Type B pancreatic cell (in vitro differentiated cells): Measurements from ENCODE around the gene SIPA1L3. TPM values are rescaled to one million over a fixed set of nuclear protein-coding genes. Genes with fewer than 3 reads are reported as not detected.
"Not testable (repeated sequence)": the region's sequence is repeated elsewhere in the genome, so short reads cannot be mapped to it uniquely, and the experiment has no call there.

Source experiments
- DNase-seq: peaks from one replicate; pipeline ENCODE4 v3.0.0; 2021; ENCODE audit warnings: mixed read lengths; ENCODE audit not compliant: unreplicated experiment; ENCODE audit errors: extremely low spot score
- H3K27ac Mint-ChIP-seq: 2 replicates; pipeline ENCODE4 v1.8.0; 2021; ENCODE audit warnings: mild to moderate bottlenecking, mixed read lengths
- H3K27me3 Mint-ChIP-seq: 2 replicates; pipeline ENCODE4 v1.8.0; 2021; ENCODE audit warnings: mixed read lengths
- H3K36me3 Mint-ChIP-seq: 2 replicates; pipeline ENCODE4 v1.8.0; 2021; ENCODE audit warnings: mixed read lengths
- H3K4me1 Mint-ChIP-seq: one replicate; pipeline ENCODE4 v1.8.0; 2021; ENCODE audit warnings: mixed read lengths; ENCODE audit not compliant: unreplicated experiment
- H3K4me3 Mint-ChIP-seq: 2 replicates; pipeline ENCODE4 v1.8.0; 2021; ENCODE audit warnings: mild to moderate bottlenecking, mixed read lengths
- H3K9me3 Mint-ChIP-seq: 2 replicates; pipeline ENCODE4 v1.8.0; 2021; ENCODE audit warnings: mixed read lengths
- total RNA-seq: library from RNA; stranded (reverse); gene quantifications from 2 replicates; pipeline ENCODE4 v1.2.1, GENCODE V29; 2021; ENCODE audit warnings: low replicate concordance
- TF ChIP-seq, protein P1 (sequence below): fragments of 200-600 bp; sonication (generic); conservative IDR thresholded peaks from 2 replicates; pipeline ENCODE4 v1.5.0; 2021; ENCODE audit warnings: antibody characterized with exemption, mild to moderate bottlenecking

SIPA1L3 gene
- total RNA-seq, 1 donor from 2014 or later, result 53.7 TPM

GRCh38 chr19:37920591-37921450 lies 13.8 kb downstream of the SIPA1L3 start:
- H3K9me3 Mint-ChIP-seq, result no peaks in the 10 kb centered on the region
- H3K4me1 Mint-ChIP-seq, result peaks cover 11% of the 10 kb centered on the region
- TF ChIP-seq, protein P1, sequence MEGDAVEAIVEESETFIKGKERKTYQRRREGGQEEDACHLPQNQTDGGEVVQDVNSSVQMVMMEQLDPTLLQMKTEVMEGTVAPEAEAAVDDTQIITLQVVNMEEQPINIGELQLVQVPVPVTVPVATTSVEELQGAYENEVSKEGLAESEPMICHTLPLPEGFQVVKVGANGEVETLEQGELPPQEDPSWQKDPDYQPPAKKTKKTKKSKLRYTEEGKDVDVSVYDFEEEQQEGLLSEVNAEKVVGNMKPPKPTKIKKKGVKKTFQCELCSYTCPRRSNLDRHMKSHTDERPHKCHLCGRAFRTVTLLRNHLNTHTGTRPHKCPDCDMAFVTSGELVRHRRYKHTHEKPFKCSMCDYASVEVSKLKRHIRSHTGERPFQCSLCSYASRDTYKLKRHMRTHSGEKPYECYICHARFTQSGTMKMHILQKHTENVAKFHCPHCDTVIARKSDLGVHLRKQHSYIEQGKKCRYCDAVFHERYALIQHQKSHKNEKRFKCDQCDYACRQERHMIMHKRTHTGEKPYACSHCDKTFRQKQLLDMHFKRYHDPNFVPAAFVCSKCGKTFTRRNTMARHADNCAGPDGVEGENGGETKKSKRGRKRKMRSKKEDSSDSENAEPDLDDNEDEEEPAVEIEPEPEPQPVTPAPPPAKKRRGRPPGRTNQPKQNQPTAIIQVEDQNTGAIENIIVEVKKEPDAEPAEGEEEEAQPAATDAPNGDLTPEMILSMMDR, result no peak
- no peak for DNase-seq
- H3K4me3 Mint-ChIP-seq, result no peak overlapping the region
- no peaks in the 10 kb centered on the region for H3K27me3 Mint-ChIP-seq
- peaks cover 11% of the 10 kb centered on the region for H3K36me3 Mint-ChIP-seq
- peak overlapping the region; percentile 55 for H3K27ac Mint-ChIP-seq

DNA sequence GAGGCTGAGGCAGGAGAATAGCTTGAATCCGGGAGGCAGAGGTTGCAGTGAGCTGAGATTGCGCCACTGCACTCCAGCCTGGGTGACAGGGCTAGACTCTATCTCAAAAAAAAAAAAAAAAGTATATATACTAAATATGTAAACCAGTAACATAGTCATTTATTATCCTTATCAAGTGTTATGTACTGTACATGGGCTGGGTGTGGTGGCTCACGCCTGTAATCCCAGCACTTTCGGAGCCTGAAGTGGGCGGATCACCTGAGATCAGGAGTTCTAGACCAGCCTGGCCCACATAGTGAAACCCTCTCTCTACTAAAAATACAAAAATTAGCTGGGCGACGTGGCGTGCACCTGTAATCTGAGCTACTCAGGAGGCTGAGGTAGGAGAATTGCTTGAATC lies 17.6 kb downstream of the SIPA1L3 start:
- not testable (repeated sequence) for H3K36me3 Mint-ChIP-seq, H3K27ac Mint-ChIP-seq, H3K27me3 Mint-ChIP-seq, H3K9me3 Mint-ChIP-seq, H3K4me3 Mint-ChIP-seq, DNase-seq
- H3K4me1 Mint-ChIP-seq, result peaks cover 19% of the 10 kb centered on the region

DNA sequence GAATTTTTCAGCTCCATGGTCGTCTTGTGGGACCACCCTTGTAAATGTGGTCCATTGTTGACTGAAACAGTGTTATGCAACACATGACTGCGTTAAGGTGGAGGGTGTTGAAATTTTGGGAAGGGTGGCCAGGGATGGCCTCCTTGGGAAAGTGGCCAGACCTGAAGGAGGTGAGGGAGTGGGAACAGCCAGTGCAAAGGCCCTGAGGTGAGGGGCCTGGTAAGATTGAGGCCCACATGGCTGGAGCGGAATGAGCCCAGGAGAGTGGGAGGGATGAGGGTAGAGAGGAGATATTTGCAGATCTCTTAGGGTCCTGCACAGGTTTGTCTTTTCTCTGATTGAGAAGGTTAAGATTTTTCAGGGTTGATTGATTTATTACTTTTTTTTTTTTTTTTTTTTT lies 18.2 kb downstream of the SIPA1L3 start:
- Mint-ChIP-seq H3K27ac (no peak overlapping the region), H3K9me3 (no peaks in the 10 kb centered on the region), H3K36me3 (no peaks in the 10 kb centered on the region), H3K27me3 (no peaks in the 10 kb centered on the region), H3K4me1 (peaks cover 19% of the 10 kb centered on the region), H3K4me3 (no peak overlapping the region)
- DNase-seq, result no peak
- TF ChIP-seq, protein P1, result no peak

GRCh38 chr19:37926255-37926654 lies 19.2 kb downstream of the SIPA1L3 start:
- Mint-ChIP-seq H3K27me3 (no peaks in the 10 kb centered on the region), H3K4me1 (peaks cover 16% of the 10 kb centered on the region), H3K9me3 (no peaks in the 10 kb centered on the region), H3K4me3 (no peak overlapping the region), H3K27ac (no peak overlapping the region), H3K36me3 (no peaks in the 10 kb centered on the region)
- TF ChIP-seq, protein P1, result no peak
- no peak for DNase-seq

GRCh38 chr19:37926711-37927110 lies 19.7 kb downstream of the SIPA1L3 start:
- H3K4me3 Mint-ChIP-seq, result no peak overlapping the region
- DNase-seq, result no peak
- no peaks in the 10 kb centered on the region for H3K9me3 Mint-ChIP-seq
- H3K27me3 Mint-ChIP-seq, result no peaks in the 10 kb centered on the region
- peaks cover 17% of the 10 kb centered on the region for H3K4me1 Mint-ChIP-seq
- no peak overlapping the region for H3K27ac Mint-ChIP-seq
- TF ChIP-seq, protein P1, result no peak
- no peaks in the 10 kb centered on the region for H3K36me3 Mint-ChIP-seq

- Mint-ChIP-seq H3K4me3 (no peak overlapping the region), H3K36me3 (no peaks in the 10 kb centered on the region), H3K9me3 (no peaks in the 10 kb centered on the region), H3K27ac (peak overlapping the region; percentile 39), H3K27me3 (no peaks in the 10 kb centered on the region), H3K4me1 (peaks cover 32% of the 10 kb centered on the region)
- no peak for DNase-seq
- TF ChIP-seq, protein P1, result no peak
Measured at GRCh38 chr19:37928527-37929286, 21.7 kb downstream of the SIPA1L3 start.
